ENCODE results near the gene NTSR2. TPM values are rescaled to one million over a fixed set of nuclear protein-coding genes. Genes with fewer than 3 reads are reported as not detected.

The NTSR2 gene
- total RNA-seq, 4 donors from 2014 or later = not detected

- intact Hi-C loops (cut with DNase I; ENCODE audit: low total_unique reads) = no loop called here
- TF ChIP-seq, protein P1, sequence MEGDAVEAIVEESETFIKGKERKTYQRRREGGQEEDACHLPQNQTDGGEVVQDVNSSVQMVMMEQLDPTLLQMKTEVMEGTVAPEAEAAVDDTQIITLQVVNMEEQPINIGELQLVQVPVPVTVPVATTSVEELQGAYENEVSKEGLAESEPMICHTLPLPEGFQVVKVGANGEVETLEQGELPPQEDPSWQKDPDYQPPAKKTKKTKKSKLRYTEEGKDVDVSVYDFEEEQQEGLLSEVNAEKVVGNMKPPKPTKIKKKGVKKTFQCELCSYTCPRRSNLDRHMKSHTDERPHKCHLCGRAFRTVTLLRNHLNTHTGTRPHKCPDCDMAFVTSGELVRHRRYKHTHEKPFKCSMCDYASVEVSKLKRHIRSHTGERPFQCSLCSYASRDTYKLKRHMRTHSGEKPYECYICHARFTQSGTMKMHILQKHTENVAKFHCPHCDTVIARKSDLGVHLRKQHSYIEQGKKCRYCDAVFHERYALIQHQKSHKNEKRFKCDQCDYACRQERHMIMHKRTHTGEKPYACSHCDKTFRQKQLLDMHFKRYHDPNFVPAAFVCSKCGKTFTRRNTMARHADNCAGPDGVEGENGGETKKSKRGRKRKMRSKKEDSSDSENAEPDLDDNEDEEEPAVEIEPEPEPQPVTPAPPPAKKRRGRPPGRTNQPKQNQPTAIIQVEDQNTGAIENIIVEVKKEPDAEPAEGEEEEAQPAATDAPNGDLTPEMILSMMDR (IDR thresholded peaks at IDR 0.05) = no peak
- no peak for TF ChIP-seq POLR2A (IDR thresholded peaks at IDR 0.05)
- DNase-seq = no peak
- H3K4me3 ChIP-seq = no peak overlapping the region
- H3K27ac ChIP-seq = no peak overlapping the region
- no peaks in the 10 kb centered on the region for H3K36me3 ChIP-seq
- H3K9me3 ChIP-seq = no peaks in the 10 kb centered on the region
- H3K27me3 ChIP-seq = no peaks in the 10 kb centered on the region
- H3K4me1 ChIP-seq = no peaks in the 10 kb centered on the region
Observed at GRCh38 chr2:11644293-11644692, 25.7 kb downstream of the NTSR2 start.

DNA sequence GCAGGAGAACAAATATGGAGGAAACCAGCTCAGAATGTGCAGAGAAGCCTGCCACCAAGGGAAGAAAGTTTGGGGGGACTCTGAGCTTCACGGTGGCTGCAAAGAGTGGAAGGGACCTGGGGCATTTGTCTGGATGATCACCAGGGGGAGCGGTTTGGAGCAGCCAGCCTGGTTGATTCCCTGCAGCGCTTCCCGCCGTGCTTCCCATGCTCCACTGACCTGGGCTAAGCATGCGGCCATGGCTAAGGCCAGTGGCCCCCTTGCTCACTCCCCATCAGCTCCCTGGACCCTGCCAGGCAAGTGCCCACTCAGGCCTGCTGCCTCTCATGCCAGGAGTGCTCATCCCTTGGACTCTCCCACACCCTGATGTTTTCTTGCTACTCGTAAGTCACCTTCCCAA, 27.0 kb downstream of the NTSR2 start:
- no peak overlapping the region for H3K27ac ChIP-seq
- DNase-seq = no peak
- no peaks in the 10 kb centered on the region for H3K4me1 ChIP-seq
- intact Hi-C loops (cut with DNase I; ENCODE audit: low total_unique reads) = no loop called here
- no peak for TF ChIP-seq POLR2A (IDR thresholded peaks at IDR 0.05)
- TF ChIP-seq, protein P1 (IDR thresholded peaks at IDR 0.05) = no peak
- no peaks in the 10 kb centered on the region for H3K9me3 ChIP-seq
- no peak overlapping the region for H3K4me3 ChIP-seq
- no peaks in the 10 kb centered on the region for H3K36me3 ChIP-seq
- no peaks in the 10 kb centered on the region for H3K27me3 ChIP-seq

DNA sequence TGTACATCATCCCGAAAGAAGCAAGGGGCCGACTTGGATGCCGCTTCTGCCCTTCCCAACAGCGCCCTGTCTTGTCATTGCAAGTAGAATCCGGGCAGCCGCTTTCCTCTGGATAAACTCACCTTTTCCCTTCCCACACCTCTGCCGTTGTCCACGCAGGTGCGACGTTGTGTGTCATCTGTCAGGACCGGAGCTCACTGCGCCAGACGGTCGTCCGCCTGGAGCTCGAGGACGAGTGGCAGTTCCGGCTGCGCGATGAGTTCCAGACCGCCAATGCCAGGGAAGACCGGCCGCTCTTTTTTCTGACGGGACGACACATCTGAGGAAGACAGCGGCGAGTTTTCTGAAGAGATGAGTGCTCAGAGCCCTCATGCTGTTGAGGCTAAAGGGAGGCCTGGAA, 29.9 kb downstream of the NTSR2 start:
- no peak overlapping the region for H3K27ac ChIP-seq
- intact Hi-C loops (cut with DNase I; ENCODE audit: low total_unique reads) = no loop called here
- no peaks in the 10 kb centered on the region for H3K9me3 ChIP-seq
- no peaks in the 10 kb centered on the region for H3K36me3 ChIP-seq
- no peaks in the 10 kb centered on the region for H3K27me3 ChIP-seq
- TF ChIP-seq POLR2A (IDR thresholded peaks at IDR 0.05) = no peak
- TF ChIP-seq, protein P1 (IDR thresholded peaks at IDR 0.05) = no peak
- no peaks in the 10 kb centered on the region for H3K4me1 ChIP-seq
- H3K4me3 ChIP-seq = no peak overlapping the region
- no peak for DNase-seq

DNA sequence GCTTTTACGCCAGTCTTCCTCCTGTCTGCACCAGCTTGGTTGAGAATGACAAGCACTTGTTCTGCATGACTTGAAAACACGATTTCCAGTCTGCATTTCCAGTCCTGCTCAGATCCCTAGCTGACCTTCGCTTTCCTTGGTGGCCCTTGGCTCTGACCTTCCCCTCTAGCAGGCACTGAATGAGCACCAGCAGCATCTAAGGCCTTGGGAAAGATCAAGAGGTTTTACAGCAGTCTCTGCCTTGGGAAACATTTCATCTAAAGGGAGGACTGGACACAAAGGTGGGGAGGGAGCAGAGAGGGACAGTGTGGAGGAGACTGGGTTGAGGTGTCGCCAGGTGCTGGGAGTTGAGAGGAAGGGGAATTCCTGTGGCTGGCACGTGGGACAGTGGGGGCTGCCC, 30.5 kb downstream of the NTSR2 start:
- Histone ChIP-seq H3K4me3 (no peak overlapping the region), H3K9me3 (no peaks in the 10 kb centered on the region), H3K27me3 (no peaks in the 10 kb centered on the region), H3K4me1 (no peaks in the 10 kb centered on the region), H3K36me3 (no peaks in the 10 kb centered on the region), H3K27ac (no peak overlapping the region)
- intact Hi-C loops (cut with DNase I; ENCODE audit: low total_unique reads) = no loop called here
- no peak for DNase-seq
- no peak for TF ChIP-seq POLR2A (IDR thresholded peaks at IDR 0.05)
- TF ChIP-seq, protein P1 (IDR thresholded peaks at IDR 0.05) = no peak

DNA sequence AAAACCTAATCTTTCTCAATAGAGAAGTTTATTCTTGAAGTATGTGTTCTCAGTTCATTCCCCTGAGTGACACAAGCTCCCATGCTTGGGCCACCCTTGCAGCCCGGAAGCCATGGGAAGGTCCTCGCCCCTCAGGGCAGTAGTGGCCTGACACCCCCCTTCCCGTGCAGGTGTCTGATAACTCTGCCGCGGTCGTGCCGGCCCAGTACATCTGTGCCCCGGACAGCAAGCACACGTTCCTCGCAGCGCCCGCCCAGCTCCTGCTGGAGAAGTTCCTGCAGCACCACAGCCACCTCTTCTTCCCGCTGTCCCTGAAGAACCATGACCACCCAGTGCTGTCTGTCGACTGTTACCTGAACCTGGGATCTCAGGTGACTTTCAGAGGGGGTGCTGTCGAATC, 32.4 kb downstream of the NTSR2 start:
- Histone ChIP-seq H3K27ac (no peak overlapping the region), H3K4me1 (no peaks in the 10 kb centered on the region), H3K4me3 (no peak overlapping the region), H3K27me3 (no peaks in the 10 kb centered on the region), H3K9me3 (no peaks in the 10 kb centered on the region), H3K36me3 (no peaks in the 10 kb centered on the region)
- TF ChIP-seq POLR2A (IDR thresholded peaks at IDR 0.05) = no peak
- TF ChIP-seq, protein P1 (IDR thresholded peaks at IDR 0.05) = no peak
- DNase-seq = no peak
- intact Hi-C loops (cut with DNase I; ENCODE audit: low total_unique reads) = no loop called here
